Hematopoietic multipotent progenitor cell treated with erythropoietin and hydrocortisone succinate and interleukin-3 and kit ligand, for 8 days (in vitro differentiated cells): ENCODE results near the gene MT1F.

Source experiments
- DNase-seq: peaks from one replicate; pipeline ENCODE4 v3.0.0-alpha.2; 2015

MT1F gene

DNA sequence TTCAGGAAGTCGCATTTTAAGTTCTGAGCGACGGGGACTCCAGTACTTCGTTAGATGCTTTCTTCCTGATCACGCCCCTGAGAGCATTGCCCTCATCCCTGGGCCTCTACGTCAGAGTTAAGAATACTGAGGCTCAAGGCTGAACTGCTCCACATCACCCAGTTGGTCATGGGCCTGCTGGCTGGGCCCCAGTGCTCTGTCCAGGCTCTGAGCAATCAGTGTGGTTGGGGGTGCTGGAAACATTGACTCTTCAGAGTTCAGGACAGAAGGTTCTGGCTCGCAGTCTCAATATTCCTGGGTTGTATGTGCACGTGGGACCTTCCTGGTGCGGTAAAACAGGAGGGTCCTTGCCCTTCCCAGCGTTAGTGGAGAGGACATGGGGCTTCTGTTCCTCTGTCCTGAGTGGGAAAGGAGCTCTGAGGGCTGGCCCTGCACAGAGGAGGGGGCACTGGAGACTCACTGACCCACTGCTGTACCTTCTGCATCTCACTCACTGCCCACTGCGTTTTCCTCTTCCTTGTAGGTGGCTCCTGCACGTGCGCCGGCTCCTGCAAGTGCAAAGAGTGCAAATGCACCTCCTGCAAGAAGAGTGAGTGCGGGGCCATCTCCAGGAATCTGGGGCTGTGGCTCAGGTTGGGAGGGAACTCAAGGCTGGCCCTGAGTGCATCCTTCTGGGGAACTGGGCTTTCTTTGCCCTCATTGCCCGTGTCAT, 31.7 kb upstream of the MT1F start:
- DNase-seq = no peak

- DNase-seq = no peak
Measured at GRCh38 chr16:56626685-56627084, 31.1 kb upstream of the MT1F start.

GRCh38 chr16:56628486-56629350, 29.0 kb upstream of the MT1F start:
- no peak for DNase-seq

GRCh38 chr16:56629531-56629930, 28.2 kb upstream of the MT1F start:
- DNase-seq = no peak

DNA sequence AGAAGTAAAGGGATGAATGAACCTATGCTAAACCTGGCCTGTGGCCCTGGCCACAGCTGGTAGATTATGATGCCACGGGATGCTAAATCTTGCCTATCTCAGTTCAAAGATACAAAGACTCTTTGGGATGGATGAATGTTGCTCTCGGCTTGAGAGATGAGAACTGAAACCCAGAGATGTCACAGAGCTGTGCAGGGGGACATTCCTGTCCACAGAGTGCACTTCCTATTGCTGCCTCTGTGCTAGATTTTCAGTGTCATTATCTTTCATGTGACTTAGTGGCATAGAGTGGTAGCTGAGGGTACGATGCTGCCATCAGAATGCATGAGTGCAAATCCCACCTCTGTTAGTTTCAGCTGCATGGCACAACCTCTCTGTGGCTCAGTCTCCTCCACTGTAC, 27.6 kb upstream of the MT1F start:
- no peak for DNase-seq

DNA sequence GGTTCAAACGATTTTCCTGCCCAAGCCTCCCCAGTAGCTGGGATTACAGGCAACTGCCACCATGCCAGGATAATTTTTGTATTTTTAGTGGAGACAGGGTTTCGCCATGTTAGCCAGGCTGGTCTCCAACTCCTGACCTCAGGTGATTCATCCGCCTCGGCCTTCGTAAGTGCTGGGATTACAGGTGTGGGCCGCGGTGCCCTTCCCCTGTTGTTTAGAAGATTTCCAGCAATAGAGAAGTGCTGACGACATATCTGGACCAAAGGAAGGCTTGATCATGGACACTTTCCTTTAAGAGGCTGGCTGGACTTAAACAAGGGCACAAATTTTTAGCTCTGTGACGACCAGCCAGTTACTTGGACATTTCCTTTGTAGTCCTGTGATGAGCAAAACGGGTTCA, 26.6 kb upstream of the MT1F start:
- DNase-seq = no peak

- DNase-seq = no peak
Measured at GRCh38 chr16:56631832-56632155, 26.0 kb upstream of the MT1F start.

- no peak for DNase-seq
Measured at GRCh38 chr16:56632156-56632847, 25.5 kb upstream of the MT1F start, which contains the start of gene MT1M. Gene MT1M, plus strand, starts transcription at chr16:56632659. Its CDS starts 73 bp downstream, at chr16:56632732.

DNA sequence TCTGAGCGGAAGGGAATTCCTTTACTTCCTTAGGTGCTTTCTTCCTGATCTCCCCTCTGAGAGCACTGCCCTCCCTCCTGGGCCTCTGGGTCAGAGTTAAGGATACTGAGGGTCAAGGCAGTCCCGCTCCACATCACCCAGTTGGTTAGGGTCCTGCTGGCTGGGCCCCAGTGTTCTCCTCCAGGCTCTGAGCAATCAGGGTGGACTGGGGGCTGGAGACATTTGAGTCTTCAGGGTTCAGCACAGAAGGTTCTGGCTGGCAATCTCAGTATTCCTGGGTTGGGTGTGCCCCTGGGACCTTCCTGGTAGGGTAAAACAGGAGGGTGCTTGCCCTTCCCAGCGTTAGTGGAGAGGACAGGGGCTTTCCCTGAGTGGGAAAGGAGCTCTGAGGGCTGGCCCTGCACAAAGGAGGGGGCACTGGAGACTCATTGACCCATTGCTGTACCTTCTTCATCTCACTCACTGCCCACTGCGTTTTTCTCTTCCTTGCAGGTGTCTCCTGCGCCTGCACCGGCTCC, 24.9 kb upstream of the MT1F start:
- no peak for DNase-seq

GRCh38 chr16:56633535-56633934, 24.2 kb upstream of the MT1F start:
- DNase-seq = no peak

- DNase-seq = no peak
Measured at GRCh38 chr16:56634715-56635440, 22.9 kb upstream of the MT1F start.

DNA sequence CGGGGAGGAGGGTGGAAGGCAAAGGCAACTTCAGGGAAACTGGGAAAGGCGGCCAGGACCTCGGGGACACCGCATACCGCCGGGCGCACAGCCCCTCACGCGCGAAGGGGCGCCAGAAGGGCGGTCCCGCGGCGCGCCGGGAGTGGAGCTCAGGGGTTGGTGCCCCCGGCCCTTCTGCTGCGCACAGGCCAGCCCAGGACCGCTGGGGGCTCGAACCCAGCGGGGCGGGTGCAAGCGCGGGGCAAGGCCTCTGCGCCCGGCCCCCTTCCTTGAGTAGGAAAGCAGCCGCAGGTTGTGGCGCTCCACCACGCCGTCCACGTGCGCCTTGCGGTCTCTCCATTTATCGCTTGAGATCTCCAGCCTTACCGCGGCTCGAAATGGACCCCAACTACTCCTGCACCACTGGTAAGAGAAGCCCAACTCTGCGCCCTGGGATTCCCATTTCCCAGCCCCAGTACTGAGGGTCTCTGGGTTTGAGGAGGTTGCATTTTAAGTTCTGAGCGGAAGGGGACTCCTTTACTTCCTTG, 22.3 kb upstream of the MT1F start:
- no peak for DNase-seq

GRCh38 chr16:56636616-56637413, 20.9 kb upstream of the MT1F start:
- DNase-seq = no peak

GRCh38 chr16:56637814-56638750, 19.7 kb upstream of the MT1F start, which contains the start of gene MT1A:
Gene MT1A, plus strand, starts transcription at chr16:56638666. Its CDS starts 73 bp downstream, at chr16:56638739.
- no peak for DNase-seq

- DNase-seq = no peak
Measured at GRCh38 chr16:56639045-56639444, 18.7 kb upstream of the MT1F start.

DNA sequence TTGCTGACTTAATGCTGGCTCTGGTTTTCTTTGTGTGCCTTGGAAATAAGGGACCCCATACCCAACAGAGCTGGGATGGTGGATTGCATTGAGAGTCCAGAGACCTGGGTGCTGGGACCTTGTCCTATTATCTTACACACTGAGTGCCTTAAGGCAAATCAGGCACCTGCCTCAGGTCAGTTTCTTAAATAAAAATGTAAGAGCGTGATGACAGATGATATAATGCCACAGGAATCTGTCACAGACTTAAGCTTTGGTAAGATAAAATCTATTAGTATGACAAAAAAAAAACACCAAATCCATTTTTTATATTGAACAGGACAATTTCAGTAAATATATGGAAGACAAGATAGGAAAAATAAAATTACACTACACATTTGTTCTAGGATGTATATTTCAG, 17.7 kb upstream of the MT1F start:
- DNase-seq = no peak

DNA sequence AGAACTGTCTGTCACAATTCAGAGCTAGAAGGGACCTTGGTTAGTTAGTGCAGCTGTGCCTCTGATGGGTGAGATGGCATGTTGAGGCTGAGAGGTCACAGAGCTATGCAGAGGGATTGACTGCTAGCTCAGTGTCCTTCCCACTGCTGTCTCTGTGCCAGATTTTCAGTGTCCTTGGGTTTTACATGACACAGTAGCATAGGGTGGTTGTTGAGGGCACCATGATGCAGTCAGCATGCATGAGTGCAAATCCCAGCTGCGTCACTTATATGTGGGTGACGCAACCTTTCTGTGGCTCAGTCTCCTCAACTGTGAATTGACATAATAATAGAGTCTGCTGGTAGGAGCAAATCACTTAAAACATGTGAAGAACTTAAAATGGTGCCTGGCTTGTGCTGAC, 16.6 kb upstream of the MT1F start:
- no peak for DNase-seq

DNA sequence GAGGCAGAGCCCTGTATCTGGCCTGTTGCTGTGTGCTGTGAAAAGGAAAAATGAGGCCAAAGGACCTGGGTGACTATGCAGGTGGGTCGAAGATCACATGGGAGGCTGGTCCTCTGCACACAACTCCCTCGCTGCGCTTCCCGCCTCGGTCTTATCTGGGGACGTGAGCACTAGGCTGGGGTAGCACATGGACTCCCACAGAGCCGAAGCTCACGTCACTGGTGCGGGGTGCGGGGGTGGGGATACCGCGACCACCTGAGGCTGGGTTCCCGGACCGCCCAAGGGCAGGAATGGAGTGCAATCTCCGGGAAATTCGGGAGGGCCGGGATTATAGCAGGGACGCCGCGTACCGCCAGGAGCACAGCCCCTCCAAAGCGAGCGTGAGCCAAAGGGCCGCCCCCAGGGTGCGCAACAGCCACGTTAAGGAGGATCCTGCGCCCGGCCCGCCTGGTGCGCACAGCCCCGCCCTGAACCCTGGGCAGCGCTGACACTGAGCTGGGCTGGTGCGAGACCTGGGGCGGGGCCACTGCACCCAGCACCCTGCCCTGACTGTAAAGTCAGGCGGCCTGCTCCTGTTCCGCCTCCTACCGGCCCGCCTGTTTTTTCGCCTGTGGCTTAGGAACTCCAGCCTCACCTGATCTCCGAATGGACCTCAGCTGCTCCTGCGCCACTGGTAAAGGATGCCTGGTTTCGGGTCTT, 14.5 kb upstream of the MT1F start:
- DNase-seq = peak; percentile 61

GRCh38 chr16:56643833-56644232, 13.9 kb upstream of the MT1F start:
- DNase-seq = no peak

DNA sequence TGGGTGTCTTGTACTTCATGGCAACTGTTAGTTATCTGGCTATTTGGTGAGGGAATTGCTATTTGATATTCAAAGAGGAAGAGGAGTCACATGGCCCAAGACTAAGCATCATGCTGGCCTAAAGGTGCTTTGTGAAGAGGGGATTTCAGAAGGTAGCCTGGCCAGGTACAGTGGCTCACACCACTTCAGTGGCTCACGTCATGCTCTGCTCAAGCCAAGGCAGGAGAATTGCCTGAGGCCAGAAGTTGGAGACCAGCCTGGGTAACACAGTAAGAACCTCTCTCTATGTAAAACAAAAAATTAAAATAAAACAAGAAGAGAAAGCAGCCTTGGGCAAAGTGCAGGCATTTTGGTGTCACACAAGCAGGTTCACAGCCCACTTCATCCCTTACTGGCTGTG, 12.4 kb upstream of the MT1F start:
- DNase-seq = no peak
